K562 (cell line): ENCODE results near the gene KIT. TPM values are rescaled to one million over a fixed set of nuclear protein-coding genes. Genes with fewer than 3 reads are reported as not detected.

Source experiments
- ATAC-seq: fragments of 200-7000 bp; cut with Tn5 transposase; 3 replicates; pipeline ENCODE4 v1.9.1; 2020; ENCODE audit warnings: moderate library complexity
- BruUV-seq: library from RNA; stranded (reverse); fragments of 400-500 nt; replicated peaks from 2 replicates; lab custom pipeline; 2021; lab: Mats Ljungman, UMichigan
- CTCF ChIA-PET: fragments of 300-600 bp; formaldehyde crosslinking; extraction: SDS; loops from one replicate; lab custom pipeline; 2021; ENCODE audit warnings: low intra/inter-chr PET ratio; lab: Yijun Ruan, JAX
- POLR2A ChIA-PET: fragments of 300-600, 350-650 bp; sonication (Branson Sonifier 250); formaldehyde crosslinking; extraction: SDS; loops from one replicate; lab custom pipeline; 2021; ENCODE audit warnings: antibody characterized with exemption, inconsistent platforms; lab: Yijun Ruan, JAX
- DNase-seq, 4 experiments: peaks; one replicate each; pipeline versions ENCODE4 v3.0.0 to v3.0.0-alpha.2; 2011 to 2018; ENCODE audit warnings: low spot score in 3 of 4, mixed read lengths in 3 of 4; ENCODE audit errors: extremely low read depth in 1 of 4
- FAIRE-seq: peaks from 2 replicates; lab custom pipeline; 2011; peaks lifted over from hg19 to GRCh38; lab: Jason Lieb, UNC
- H2AFZ ChIP-seq: 2 replicates; pipeline ENCODE4 v1.6.0; 2011; ENCODE audit warnings: low read depth, low read length, control low read depth, inconsistent platforms
- H3K27ac ChIP-seq: fragments of 200-600 bp; 3 replicates; pipeline ENCODE4 v1.8.0; 2011; ENCODE audit warnings: low read depth, mild to moderate bottlenecking, control low read depth, inconsistent platforms, low read length, moderate library complexity, mixed read lengths; ENCODE audit errors: extremely low read depth
- H3K27me3 ChIP-seq, 2 experiments: fragments of 300-600 bp in 1 of 2; 2 replicates in 1 of 2; 3 replicates in 1 of 2; pipeline versions ENCODE4 v1.6.0 to v1.8.0; 2011; ENCODE audit warnings: inconsistent platforms in 2 of 2, low read length in 2 of 2, mild to moderate bottlenecking in 1 of 2, mixed read lengths in 1 of 2, moderate library complexity in 1 of 2; ENCODE audit not compliant: control insufficient read depth in 2 of 2, insufficient read depth in 2 of 2
- H3K36me3 ChIP-seq: fragments of 300-600 bp; 3 replicates; pipeline ENCODE4 v1.8.0; 2011; ENCODE audit warnings: mild to moderate bottlenecking, low read length, inconsistent platforms; ENCODE audit not compliant: control insufficient read depth, insufficient read depth
- H3K4me1 ChIP-seq, 2 experiments: fragments of 200-600 bp in 1 of 2; replicated peaks in 1 of 2; 2 replicates in 1 of 2; 3 replicates in 1 of 2; pipeline versions ENCODE4 v1.5.1 to v1.8.0; 2011; ENCODE audit warnings: inconsistent platforms in 2 of 2, low read length in 2 of 2, mild to moderate bottlenecking in 1 of 2, mixed read lengths in 1 of 2, moderate library complexity in 1 of 2; ENCODE audit not compliant: control insufficient read depth in 2 of 2, insufficient read depth in 2 of 2
- H3K4me2 ChIP-seq: 2 replicates; pipeline ENCODE4 v1.6.1; 2011; ENCODE audit warnings: low read length, control low read depth, inconsistent platforms, mixed read lengths; ENCODE audit not compliant: insufficient read depth
- H3K4me3 ChIP-seq: fragments of 200-600 bp; sonication (generic), shearing (Covaris generic); 2 replicates; pipeline ENCODE4 v1.5.1; 2016; ENCODE audit warnings: control low read depth, inconsistent platforms
- H3K79me2 ChIP-seq: fragments of 200-600 bp; 3 replicates; pipeline ENCODE4 v1.8.0; 2011; ENCODE audit warnings: low read length, inconsistent platforms; ENCODE audit not compliant: control insufficient read depth, insufficient read depth
- H3K9ac ChIP-seq, 2 experiments: 2 replicates each; pipeline versions ENCODE4 v1.6.0 to v1.6.1; 2011; ENCODE audit warnings: low read depth in 2 of 2, low read length in 2 of 2, control low read depth in 1 of 2, inconsistent platforms in 1 of 2, mild to moderate bottlenecking in 1 of 2, mixed read lengths in 1 of 2; ENCODE audit not compliant: insufficient read depth in 1 of 2
- H3K9me1 ChIP-seq: one replicate; pipeline ENCODE4 v1.6.0; 2011; ENCODE audit warnings: inconsistent platforms, mild to moderate bottlenecking, low read length, moderate library complexity; ENCODE audit not compliant: control insufficient read depth, insufficient read depth
- H3K9me3 ChIP-seq: replicated peaks from 2 replicates; pipeline ENCODE4 v1.5.1; 2011; ENCODE audit warnings: low read depth, low read length, inconsistent platforms; ENCODE audit not compliant: control insufficient read depth, insufficient read depth
- H4K20me1 ChIP-seq: replicated peaks from 2 replicates; pipeline ENCODE4 v1.6.1; 2011; ENCODE audit warnings: low read length, inconsistent platforms, mixed read lengths; ENCODE audit not compliant: control insufficient read depth, insufficient read depth
- DACH1 ChIP-seq: fragments of 450-650 bp; IDR thresholded peaks from 2 replicates; pipeline ENCODE4 v1.6.1; 2018; ENCODE audit not compliant: partially characterized antibody
- ERF ChIP-seq: fragments of 450-650 bp; formaldehyde crosslinking; IDR thresholded peaks from 2 replicates; pipeline ENCODE4 v1.4.0; 2020; ENCODE audit warnings: mild to moderate bottlenecking, mixed read lengths
- FIP1L1 ChIP-seq: fragments of 200-400 bp; formaldehyde crosslinking; IDR thresholded peaks from 2 replicates; pipeline ENCODE4 v1.6.1; 2018; ENCODE audit warnings: mild to moderate bottlenecking, low read depth, low read length; ENCODE audit not compliant: poor library complexity, severe bottlenecking
- HNRNPH1 ChIP-seq: fragments of 200-400 bp; formaldehyde crosslinking; optimal IDR thresholded peaks from 2 replicates; pipeline ENCODE3; 2017; ENCODE audit warnings: low read depth, mild to moderate bottlenecking, low read length, moderate library complexity
- HNRNPLL ChIP-seq: fragments of 200-400 bp; formaldehyde crosslinking; IDR thresholded peaks from 2 replicates; pipeline ENCODE4 v1.6.1; 2017; ENCODE audit warnings: low read length, low read depth, mild to moderate bottlenecking; ENCODE audit not compliant: poor library complexity, severe bottlenecking
- LEF1 ChIP-seq: fragments of 450-650 bp; IDR thresholded peaks from 2 replicates; pipeline ENCODE4 v1.6.1; 2016; ENCODE audit warnings: mild to moderate bottlenecking
- MAFF ChIP-seq: IDR thresholded peaks from 2 replicates; pipeline ENCODE4 v1.6.1; 2012; ENCODE audit warnings: low read length, improper control_type of control experiment
- PYGO2 ChIP-seq: fragments of 450-650 bp; IDR thresholded peaks from 2 replicates; pipeline ENCODE4 v1.6.1; 2016; ENCODE audit warnings: mild to moderate bottlenecking, missing genetic modification characterization, moderate library complexity, missing compliant biosample characterization
- TAF9B ChIP-seq: fragments of 450-650 bp; IDR thresholded peaks from 2 replicates; pipeline ENCODE4 v1.6.1; 2018; ENCODE audit warnings: mild to moderate bottlenecking; ENCODE audit not compliant: partially characterized antibody
- ZNF124 ChIP-seq: sonication (generic); formaldehyde crosslinking; IDR thresholded peaks from 2 replicates; pipeline ENCODE4 v1.8.1; 2022; ENCODE audit warnings: missing genetic modification reagents
- ZNF699 ChIP-seq: fragments of 250-450 bp; sonication (Bioruptor Pico); IDR thresholded peaks from 2 replicates; pipeline ENCODE4 v1.8.0; 2021; ENCODE audit warnings: mild to moderate bottlenecking, moderate library complexity; ENCODE audit not compliant: insufficient replicate concordance
- WGBS: fragments of 100-300 bp; shearing (Covaris generic); methylation state at CpG from one replicate; pipeline ENCODE4 v1.1.6; 2016; ENCODE audit warnings: low coverage, mixed read lengths; ENCODE audit not compliant: insufficient coverage; ENCODE audit errors: missing lambda C conversion rate; 5-methylcytosine and 5-hydroxymethylcytosine counted together
- in situ Hi-C: fragments of 300-500 bp; cut with MboI; formaldehyde crosslinking; loops from 4 replicates; pipeline ENCODE4 v1.15.0; 2018; ENCODE audit warnings: inconsistent platforms, mixed read lengths
- intact Hi-C: fragments of 100-400 bp; cut with micrococcal nuclease; formaldehyde crosslinking; loops from 2 replicates; pipeline ENCODE4 v1.14.2; 2022
- polyA plus RNA-seq, 8 experiments: library from polyadenylated mRNA; depleted of rRNA in 4 of 8; stranded (reverse) in 5 of 8; unstranded in 3 of 8; fragments of >200 nt; fragmentation: Nextera tagmentation in 2 of 8; fragmentation: Illumina TruSeq in 1 of 8; extraction: Ambion mirVana in 2 of 8; extraction: Trizol in 1 of 8; gene quantifications; 2 replicates each; pipeline versions ENCODE4 v1.2.1 to v1.2.3, GENCODE V29; 2011 to 2014; ENCODE audit warnings: inconsistent platforms in 1 of 8, missing spikeins in 1 of 8
- total RNA-seq, 7 experiments: library from RNA; depleted of rRNA in 6 of 7; stranded (reverse); fragments of >200 nt in 6 of 7; fragmentation: Illumina TruSeq in 2 of 7; extraction: Trizol in 2 of 7; gene quantifications; 2 replicates each; pipeline versions ENCODE4 v1.2.1 to v1.2.3, GENCODE V29; 2011 to 2021; ENCODE audit warnings: low replicate concordance in 1 of 7
- TF ChIP-seq, protein P1 (sequence below): fragments of 250-450 bp; sonication (Bioruptor Pico); IDR thresholded peaks from 2 replicates; pipeline ENCODE4 v1.4.0; 2020; ENCODE audit warnings: mild to moderate bottlenecking, moderate library complexity
- TF ChIP-seq, protein P2 (sequence below): sonication (generic); IDR thresholded peaks from 2 replicates; pipeline ENCODE4 v1.6.1; 2016
- TF ChIP-seq, protein P3 (sequence below): fragments of 250-450 bp; sonication (Bioruptor Pico); IDR thresholded peaks from 2 replicates; pipeline ENCODE4 v1.8.0; 2022; ENCODE audit warnings: inconsistent platforms, mild to moderate bottlenecking, moderate library complexity, borderline replicate concordance
- TF ChIP-seq, protein P4 (sequence below), 2 experiments: fragments of 450-650 bp; conservative IDR thresholded peaks; 2 replicates each; pipeline ENCODE4 v1.6.1; 2017; ENCODE audit warnings: mild to moderate bottlenecking in 2 of 2, moderate library complexity in 2 of 2

Gene KIT
- total and polyA plus RNA-seq, 9 of the 15 experiments (the other 6 are each of a cell fraction or from before 2014, with no cell fraction given) = 0.27 to 5.6 (median 0.57) TPM

DNA sequence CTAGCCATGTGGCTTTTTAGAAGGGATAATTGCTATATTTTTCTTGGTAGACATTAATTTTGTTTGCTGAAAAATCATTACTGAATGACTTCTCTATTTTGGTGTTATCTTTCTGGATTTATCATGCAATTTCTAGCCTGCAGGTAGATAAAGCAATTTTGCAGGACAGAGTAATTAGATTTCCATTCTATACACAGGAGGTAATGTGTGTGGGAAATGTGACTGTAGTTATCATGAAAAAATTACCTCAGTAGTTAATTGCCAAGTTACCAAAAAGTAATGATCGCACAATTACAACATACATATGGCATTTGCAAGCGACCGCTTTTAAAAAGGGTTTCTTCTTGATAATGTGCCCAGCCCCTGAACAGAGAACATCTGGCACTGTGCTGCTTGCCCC, 66.1 kb downstream of the KIT start:
- CTCF ChIA-PET = no interaction called here
- TF ChIP-seq HNRNPH1 (no peak), DACH1 (no peak), LEF1 (no peak), ERF (CRISPR knock-in tag) (no peak), ZNF699 (CRISPR knock-in tag) (no peak), MAFF (no peak), TAF9B (no peak), FIP1L1 (no peak), PYGO2 (tag) (no peak), HNRNPLL (no peak), ZNF124 (CRISPR knock-in tag) (no peak)
- TF ChIP-seq, protein P1, sequence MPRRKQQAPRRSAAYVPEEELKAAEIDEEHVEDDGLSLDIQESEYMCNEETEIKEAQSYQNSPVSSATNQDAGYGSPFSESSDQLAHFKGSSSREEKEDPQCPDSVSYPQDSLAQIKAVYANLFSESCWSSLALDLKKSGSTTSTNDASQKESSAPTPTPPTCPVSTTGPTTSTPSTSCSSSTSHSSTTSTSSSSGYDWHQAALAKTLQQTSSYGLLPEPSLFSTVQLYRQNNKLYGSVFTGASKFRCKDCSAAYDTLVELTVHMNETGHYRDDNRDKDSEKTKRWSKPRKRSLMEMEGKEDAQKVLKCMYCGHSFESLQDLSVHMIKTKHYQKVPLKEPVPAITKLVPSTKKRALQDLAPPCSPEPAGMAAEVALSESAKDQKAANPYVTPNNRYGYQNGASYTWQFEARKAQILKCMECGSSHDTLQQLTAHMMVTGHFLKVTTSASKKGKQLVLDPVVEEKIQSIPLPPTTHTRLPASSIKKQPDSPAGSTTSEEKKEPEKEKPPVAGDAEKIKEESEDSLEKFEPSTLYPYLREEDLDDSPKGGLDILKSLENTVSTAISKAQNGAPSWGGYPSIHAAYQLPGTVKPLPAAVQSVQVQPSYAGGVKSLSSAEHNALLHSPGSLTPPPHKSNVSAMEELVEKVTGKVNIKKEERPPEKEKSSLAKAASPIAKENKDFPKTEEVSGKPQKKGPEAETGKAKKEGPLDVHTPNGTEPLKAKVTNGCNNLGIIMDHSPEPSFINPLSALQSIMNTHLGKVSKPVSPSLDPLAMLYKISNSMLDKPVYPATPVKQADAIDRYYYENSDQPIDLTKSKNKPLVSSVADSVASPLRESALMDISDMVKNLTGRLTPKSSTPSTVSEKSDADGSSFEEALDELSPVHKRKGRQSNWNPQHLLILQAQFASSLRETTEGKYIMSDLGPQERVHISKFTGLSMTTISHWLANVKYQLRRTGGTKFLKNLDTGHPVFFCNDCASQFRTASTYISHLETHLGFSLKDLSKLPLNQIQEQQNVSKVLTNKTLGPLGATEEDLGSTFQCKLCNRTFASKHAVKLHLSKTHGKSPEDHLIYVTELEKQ (CRISPR knock-in tag) = no peak
- TF ChIP-seq, protein P2, sequence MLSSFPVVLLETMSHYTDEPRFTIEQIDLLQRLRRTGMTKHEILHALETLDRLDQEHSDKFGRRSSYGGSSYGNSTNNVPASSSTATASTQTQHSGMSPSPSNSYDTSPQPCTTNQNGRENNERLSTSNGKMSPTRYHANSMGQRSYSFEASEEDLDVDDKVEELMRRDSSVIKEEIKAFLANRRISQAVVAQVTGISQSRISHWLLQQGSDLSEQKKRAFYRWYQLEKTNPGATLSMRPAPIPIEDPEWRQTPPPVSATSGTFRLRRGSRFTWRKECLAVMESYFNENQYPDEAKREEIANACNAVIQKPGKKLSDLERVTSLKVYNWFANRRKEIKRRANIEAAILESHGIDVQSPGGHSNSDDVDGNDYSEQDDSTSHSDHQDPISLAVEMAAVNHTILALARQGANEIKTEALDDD = no peak
- TF ChIP-seq, protein P3, sequence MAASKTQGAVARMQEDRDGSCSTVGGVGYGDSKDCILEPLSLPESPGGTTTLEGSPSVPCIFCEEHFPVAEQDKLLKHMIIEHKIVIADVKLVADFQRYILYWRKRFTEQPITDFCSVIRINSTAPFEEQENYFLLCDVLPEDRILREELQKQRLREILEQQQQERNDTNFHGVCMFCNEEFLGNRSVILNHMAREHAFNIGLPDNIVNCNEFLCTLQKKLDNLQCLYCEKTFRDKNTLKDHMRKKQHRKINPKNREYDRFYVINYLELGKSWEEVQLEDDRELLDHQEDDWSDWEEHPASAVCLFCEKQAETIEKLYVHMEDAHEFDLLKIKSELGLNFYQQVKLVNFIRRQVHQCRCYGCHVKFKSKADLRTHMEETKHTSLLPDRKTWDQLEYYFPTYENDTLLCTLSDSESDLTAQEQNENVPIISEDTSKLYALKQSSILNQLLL (CRISPR knock-in tag) = no peak
- TF ChIP-seq, protein P4, sequence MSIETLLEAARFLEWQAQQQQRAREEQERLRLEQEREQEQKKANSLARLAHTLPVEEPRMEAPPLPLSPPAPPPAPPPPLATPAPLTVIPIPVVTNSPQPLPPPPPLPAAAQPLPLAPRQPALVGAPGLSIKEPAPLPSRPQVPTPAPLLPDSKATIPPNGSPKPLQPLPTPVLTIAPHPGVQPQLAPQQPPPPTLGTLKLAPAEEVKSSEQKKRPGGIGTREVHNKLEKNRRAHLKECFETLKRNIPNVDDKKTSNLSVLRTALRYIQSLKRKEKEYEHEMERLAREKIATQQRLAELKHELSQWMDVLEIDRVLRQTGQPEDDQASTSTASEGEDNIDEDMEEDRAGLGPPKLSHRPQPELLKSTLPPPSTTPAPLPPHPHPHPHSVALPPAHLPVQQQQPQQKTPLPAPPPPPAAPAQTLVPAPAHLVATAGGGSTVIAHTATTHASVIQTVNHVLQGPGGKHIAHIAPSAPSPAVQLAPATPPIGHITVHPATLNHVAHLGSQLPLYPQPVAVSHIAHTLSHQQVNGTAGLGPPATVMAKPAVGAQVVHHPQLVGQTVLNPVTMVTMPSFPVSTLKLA (conservative IDR thresholded peaks at IDR 0.05) = no peak

More for the DNA sequence above, 66.1 kb downstream of the KIT start:
- H3K27ac ChIP-seq = no peak overlapping the region
- no peak overlapping the region for H3K9ac ChIP-seq
- no peaks in the 10 kb centered on the region for H3K9me1 ChIP-seq
- 27% methylated on average over 3 of the region's 3 CpGs for WGBS
- no peaks in the 10 kb centered on the region for H3K9me3 ChIP-seq
- no peak for DNase-seq
- no peak overlapping the region for H3K4me3 ChIP-seq
- intact Hi-C loops = no loop called here
- no peak for FAIRE-seq
- in situ Hi-C loops = no loop called here
- no peaks in the 10 kb centered on the region for H3K36me3 ChIP-seq
- POLR2A ChIA-PET = no interaction called here
- no peak overlapping the region for H2AFZ ChIP-seq
- ATAC-seq = no peak
- no peaks in the 10 kb centered on the region for H3K79me2 ChIP-seq
- no peaks in the 10 kb centered on the region for H3K4me1 ChIP-seq
- no peak overlapping the region for H3K4me2 ChIP-seq
- no TSS peak for BruUV-seq
- no peaks in the 10 kb centered on the region; the same call in 1 of the 2 replicates for H4K20me1 ChIP-seq
- H3K27me3 ChIP-seq = peaks cover 2 to 15% of the 10 kb centered on the region in 2 experiments; a peak in 3 of 5 replicates
